ENCODE data around the gene SLC41A2. TPM values are rescaled to one million over a fixed set of nuclear protein-coding genes. Genes with fewer than 3 reads are reported as not detected.

The SLC41A2 gene
- total RNA-seq, 2 experiments from 2014 or later: 2.7 to 3.5 TPM

DNA sequence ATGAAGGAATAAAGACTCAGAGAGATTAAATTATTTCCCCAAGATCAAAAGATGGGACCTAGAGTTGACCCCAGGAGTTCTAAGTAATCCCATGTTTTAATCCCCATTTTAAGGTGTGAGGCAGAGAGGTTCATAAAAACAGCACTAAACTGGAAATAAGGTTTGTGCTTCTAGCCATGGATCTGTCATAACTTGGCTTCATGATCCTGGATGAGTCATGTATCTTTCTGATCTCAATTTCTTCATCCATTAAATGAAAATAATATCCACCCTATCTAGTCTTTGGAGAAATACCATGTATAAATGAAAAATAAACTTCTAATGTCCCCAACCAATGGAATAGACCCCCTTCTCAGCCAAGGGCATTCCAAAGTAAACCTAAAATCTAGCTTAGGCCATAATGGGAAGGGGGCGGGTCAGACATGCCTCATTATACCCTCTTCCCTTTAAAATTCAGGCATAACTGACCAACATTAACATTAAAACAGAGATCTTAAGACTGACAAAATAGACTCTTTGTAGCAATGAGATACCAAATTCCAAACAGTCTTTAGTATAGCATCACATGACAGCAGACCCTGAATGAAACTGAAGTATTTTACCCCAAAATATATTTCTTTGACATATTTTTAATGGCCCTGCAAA lies 47.8 kb downstream of the SLC41A2 start:
- Mint-ChIP-seq H3K9me3 (no peaks in the 10 kb centered on the region), H3K36me3 (ENCODE audit: low read depth) (no peaks in the 10 kb centered on the region), H3K4me3 (no peak overlapping the region), H3K4me1 (ENCODE audit: low read depth) (no peaks in the 10 kb centered on the region), H3K27ac (no peak overlapping the region), H3K27me3 (ENCODE audit: low read depth) (no peaks in the 10 kb centered on the region)
- DNase-seq: no peak
- intact Hi-C loops (cut with micrococcal nuclease): no loop called here
- CTCF ChIA-PET: no interaction called here

DNA sequence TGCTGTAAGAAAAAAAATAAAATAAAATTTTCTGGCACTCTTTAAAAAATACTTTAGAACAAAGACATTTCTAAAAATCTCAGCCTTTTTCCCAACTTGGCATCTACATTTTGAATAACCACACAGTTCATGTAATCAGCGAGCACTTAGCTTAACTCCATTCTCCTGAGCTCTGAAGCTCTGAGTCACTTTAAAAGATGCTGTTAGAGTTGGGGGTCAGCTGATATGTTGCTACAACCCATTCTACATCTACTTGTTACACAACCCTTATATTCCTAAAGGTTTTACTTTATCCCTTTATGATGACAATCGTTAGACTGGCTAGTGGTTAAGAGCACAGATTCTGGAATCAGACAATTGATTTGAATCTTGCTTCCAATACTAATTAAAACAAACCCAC lies 48.3 kb downstream of the SLC41A2 start:
- Mint-ChIP-seq H3K4me3 (no peak overlapping the region), H3K27me3 (ENCODE audit: low read depth) (no peaks in the 10 kb centered on the region), H3K9me3 (no peaks in the 10 kb centered on the region), H3K36me3 (ENCODE audit: low read depth) (no peaks in the 10 kb centered on the region), H3K4me1 (ENCODE audit: low read depth) (no peaks in the 10 kb centered on the region), H3K27ac (no peak overlapping the region)
- no peak for DNase-seq
- CTCF ChIA-PET: no interaction called here
- intact Hi-C loops (cut with micrococcal nuclease): no loop called here

Other genes with a start within 250 kb of the SLC41A2 start
- 10 to 100 TPM; 30.8 to 33.4 TPM for gene NOPCHAP1, start 28.0 kb upstream of the SLC41A2 start, total RNA-seq
- gene ALDH1L2, start 126.2 kb upstream of the SLC41A2 start, total RNA-seq: 10 to 100 TPM; 12.2 to 14.3 TPM
- gene WASHC4, start 149.4 kb upstream of the SLC41A2 start, total RNA-seq: 10 to 100 TPM; 23.7 to 26.0 TPM